Activated CD4-positive, alpha-beta memory T cell treated with anti-CD3 and anti-CD28 coated beads for 36 hours (primary cell): ENCODE results near the gene IL13RA2. TPM values are rescaled to one million over a fixed set of nuclear protein-coding genes. Genes with fewer than 3 reads are reported as not detected.

Source experiments
- CTCF ChIA-PET: fragments of 350-600 bp; sonication (Branson Sonifier 250); formaldehyde crosslinking; loops from one replicate; lab custom pipeline; 2021; ENCODE audit warnings: antibody characterized with exemption, inconsistent platforms; lab: Charles Lee
- POLR2A ChIA-PET: fragments of 350-600 bp; sonication (Branson Sonifier 250); formaldehyde crosslinking; loops from one replicate; lab custom pipeline; 2021; ENCODE audit warnings: antibody characterized with exemption; lab: Charles Lee
- DNase-seq: peaks from one replicate; pipeline ENCODE4 v3.0.0-alpha.2; 2020
- H3K27ac Mint-ChIP-seq: one replicate; pipeline ENCODE4 v1.8.0; 2021; ENCODE audit warnings: mixed read lengths
- H3K27me3 Mint-ChIP-seq: one replicate; pipeline ENCODE4 v1.8.0; 2021; ENCODE audit warnings: mixed read lengths
- H3K36me3 Mint-ChIP-seq: one replicate; pipeline ENCODE4 v1.8.0; 2021; ENCODE audit warnings: mixed read lengths
- H3K4me1 Mint-ChIP-seq: one replicate; pipeline ENCODE4 v1.8.0; 2021; ENCODE audit warnings: low read depth, mixed read lengths
- H3K4me3 Mint-ChIP-seq: one replicate; pipeline ENCODE4 v1.8.0; 2021; ENCODE audit warnings: mild to moderate bottlenecking, mixed read lengths
- H3K9me3 Mint-ChIP-seq: one replicate; pipeline ENCODE4 v1.8.0; 2021; ENCODE audit warnings: mixed read lengths
- intact Hi-C: fragments of 100-400 bp; cut with micrococcal nuclease; formaldehyde crosslinking; loops from one replicate; pipeline ENCODE4 v1.15.1; 2023
- total RNA-seq, 2 experiments: library from RNA; stranded (reverse); gene quantifications; one replicate each; pipeline ENCODE4 v1.2.3, GENCODE V29; 2021

The IL13RA2 gene
- total RNA-seq, 2 experiments from 2014 or later = not detected

DNA sequence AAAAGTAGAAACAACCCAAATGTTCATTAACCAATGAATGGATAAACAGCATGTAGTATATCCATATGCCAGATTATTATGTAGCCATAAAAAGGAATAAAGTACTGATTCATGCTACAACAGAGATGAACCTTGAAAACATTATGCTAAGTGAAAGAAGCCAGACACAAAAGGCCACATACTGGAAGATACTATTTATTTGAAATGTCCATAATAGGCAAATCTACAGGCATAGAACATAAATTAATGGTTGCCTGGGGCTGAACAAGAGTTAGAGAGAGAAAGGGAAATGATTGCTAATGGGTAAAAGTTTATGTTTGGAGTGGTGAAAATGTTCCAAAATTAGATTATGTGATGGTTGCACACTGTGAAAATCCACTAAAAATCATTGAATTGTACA lies 44.4 kb downstream of the IL13RA2 start:
- intact Hi-C loops = no loop called here
- POLR2A ChIA-PET = no interaction called here
- H3K27me3 Mint-ChIP-seq = no peaks in the 10 kb centered on the region
- no peaks in the 10 kb centered on the region for H3K9me3 Mint-ChIP-seq
- H3K4me3 Mint-ChIP-seq = no peak overlapping the region
- H3K4me1 Mint-ChIP-seq = no peaks in the 10 kb centered on the region
- no peak for DNase-seq
- CTCF ChIA-PET = no interaction called here
- H3K36me3 Mint-ChIP-seq = no peaks in the 10 kb centered on the region
- H3K27ac Mint-ChIP-seq = no peak overlapping the region

DNA sequence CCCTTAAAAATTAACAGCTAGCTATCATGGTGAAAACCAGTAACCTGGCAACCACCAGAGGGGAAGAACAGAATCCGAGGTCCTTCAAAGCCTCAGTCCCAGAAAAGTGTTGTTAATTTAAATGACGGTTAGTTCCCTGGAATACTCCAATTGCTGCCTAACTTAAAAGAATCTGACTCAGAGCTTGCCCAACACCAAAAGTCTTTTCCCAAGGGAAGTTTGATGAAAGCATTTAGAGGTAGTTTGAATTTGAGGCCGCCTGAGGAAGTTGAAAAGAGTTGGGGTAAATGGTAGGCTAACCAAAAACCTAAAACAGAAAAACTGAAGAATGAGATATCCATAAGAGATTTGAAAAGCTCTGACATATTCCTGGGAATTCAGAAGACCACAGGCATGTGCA lies 46.6 kb downstream of the IL13RA2 start:
- no peak overlapping the region for H3K4me3 Mint-ChIP-seq
- CTCF ChIA-PET = no interaction called here
- POLR2A ChIA-PET = no interaction called here
- H3K36me3 Mint-ChIP-seq = no peaks in the 10 kb centered on the region
- H3K9me3 Mint-ChIP-seq = peaks cover 2% of the 10 kb centered on the region
- no peak for DNase-seq
- H3K27ac Mint-ChIP-seq = no peak overlapping the region
- H3K4me1 Mint-ChIP-seq = no peaks in the 10 kb centered on the region
- intact Hi-C loops = no loop called here
- H3K27me3 Mint-ChIP-seq = no peaks in the 10 kb centered on the region

GRCh38 chrX:114964374-114964773 lies 53.0 kb downstream of the IL13RA2 start:
- H3K4me1 Mint-ChIP-seq = no peaks in the 10 kb centered on the region

GRCh38 chrX:114962209-114962608 lies 55.2 kb downstream of the IL13RA2 start:
- Mint-ChIP-seq H3K9me3 (peaks cover 2% of the 10 kb centered on the region), H3K4me3 (no peak overlapping the region), H3K27me3 (no peaks in the 10 kb centered on the region), H3K27ac (no peak overlapping the region), H3K4me1 (no peaks in the 10 kb centered on the region), H3K36me3 (no peaks in the 10 kb centered on the region)
- intact Hi-C loops = no loop called here
- ChIA-PET CTCF (no interaction called here), POLR2A (no interaction called here)
- no peak for DNase-seq

More at GRCh38 chrX:114964374-114964773, 53.0 kb downstream of the IL13RA2 start:
- intact Hi-C loops = no loop called here
- Mint-ChIP-seq H3K4me3 (no peak overlapping the region), H3K9me3 (peaks cover 2% of the 10 kb centered on the region), H3K36me3 (no peaks in the 10 kb centered on the region), H3K27ac (no peak overlapping the region), H3K27me3 (no peaks in the 10 kb centered on the region)
- CTCF ChIA-PET = no interaction called here
- POLR2A ChIA-PET = no interaction called here
- no peak for DNase-seq

GRCh38 chrX:114959729-114960128 lies 57.7 kb downstream of the IL13RA2 start:
- ChIA-PET CTCF (no interaction called here), POLR2A (no interaction called here)
- Mint-ChIP-seq H3K4me3 (no peak overlapping the region), H3K9me3 (no peaks in the 10 kb centered on the region), H3K4me1 (no peaks in the 10 kb centered on the region), H3K27ac (no peak overlapping the region), H3K36me3 (no peaks in the 10 kb centered on the region), H3K27me3 (no peaks in the 10 kb centered on the region)
- intact Hi-C loops = no loop called here
- DNase-seq = no peak

Other genes starting within 250 kb of the IL13RA2 start
- not detected for gene RBMXL3, start 171.8 kb upstream of the IL13RA2 start, total RNA-seq
- not detected for gene LRCH2, start 216.5 kb upstream of the IL13RA2 start, total RNA-seq